ENCODE measurements around the gene ZNF91.
"Not testable (repeated sequence)": the region's sequence is repeated elsewhere in the genome, so short reads cannot be mapped to it uniquely, and the experiment has no call there.

Gene ZNF91

DNA sequence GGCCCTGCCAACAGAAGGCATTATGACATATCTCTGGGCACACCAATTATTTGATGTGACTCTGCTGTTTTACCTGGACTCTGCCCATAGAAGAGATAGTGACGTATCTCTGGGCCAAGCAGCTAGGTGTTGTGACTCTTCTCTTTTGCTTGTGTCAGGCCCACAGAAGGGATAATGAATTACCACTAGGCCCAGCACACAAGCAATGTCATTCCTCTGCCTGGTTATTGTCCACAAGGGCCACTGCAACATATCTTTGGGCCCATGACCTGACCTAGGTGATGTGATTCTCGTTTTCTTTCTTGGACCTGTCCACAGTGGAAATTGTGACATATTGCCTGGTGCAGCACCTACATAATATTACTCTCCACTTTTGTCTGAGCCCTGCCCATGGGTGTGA is 80.0 kb downstream of the ZNF91 start:
- no peak for DNase-seq

DNA sequence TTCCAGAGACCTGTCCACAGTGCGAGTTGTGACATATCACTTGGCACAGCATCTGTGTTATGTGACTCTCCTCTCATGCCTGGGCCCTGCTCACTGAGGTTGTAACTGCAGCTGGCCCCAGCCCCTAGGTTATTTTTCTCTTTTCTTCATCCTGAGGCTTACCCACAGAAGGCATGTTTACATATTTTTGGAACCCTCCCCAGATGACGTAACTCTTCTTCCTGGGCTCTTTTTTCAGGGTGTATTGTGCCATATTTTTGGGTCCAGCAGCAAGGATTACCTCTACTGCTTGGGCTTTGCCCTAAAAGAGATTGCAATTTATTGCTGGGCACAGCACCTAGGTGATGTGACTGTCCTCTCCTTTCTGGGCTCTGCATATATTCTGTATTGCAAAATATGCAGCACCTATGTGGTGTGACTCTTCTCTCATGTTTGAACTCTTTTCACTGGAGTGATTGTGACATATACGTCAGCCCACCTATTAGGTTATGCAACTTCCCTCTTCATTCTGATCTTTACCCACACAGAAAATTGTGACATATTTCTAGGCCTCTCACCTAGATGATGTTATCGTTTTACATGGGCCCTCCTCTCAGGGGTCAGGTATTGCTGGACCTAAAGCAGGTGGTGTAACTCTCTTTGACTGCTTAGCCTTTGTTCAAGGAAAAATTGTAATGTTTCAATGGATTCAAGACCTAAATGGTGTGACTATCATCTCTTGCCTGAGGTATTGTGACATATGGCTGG is 80.6 kb downstream of the ZNF91 start:
- DNase-seq = no peak

DNA sequence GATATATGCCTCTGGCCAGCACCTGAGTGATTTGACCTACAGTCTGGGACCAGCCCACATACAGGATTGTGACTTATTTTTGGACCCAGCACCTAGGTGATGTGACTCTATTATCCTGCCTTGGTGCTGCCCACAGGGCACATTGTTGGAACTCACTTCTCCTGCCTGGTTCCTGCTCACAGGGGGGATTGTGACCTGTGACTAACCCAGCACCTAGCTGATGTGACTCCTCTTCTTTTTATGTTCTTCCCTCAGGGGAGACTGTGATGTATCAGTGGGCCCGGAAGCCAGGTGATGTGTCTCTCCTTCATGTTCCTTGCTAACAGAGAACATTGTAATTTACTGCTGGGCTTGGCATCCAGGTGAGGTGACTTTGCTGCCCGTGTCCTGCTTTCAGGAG is 82.1 kb downstream of the ZNF91 start:
- DNase-seq = no peak

DNA sequence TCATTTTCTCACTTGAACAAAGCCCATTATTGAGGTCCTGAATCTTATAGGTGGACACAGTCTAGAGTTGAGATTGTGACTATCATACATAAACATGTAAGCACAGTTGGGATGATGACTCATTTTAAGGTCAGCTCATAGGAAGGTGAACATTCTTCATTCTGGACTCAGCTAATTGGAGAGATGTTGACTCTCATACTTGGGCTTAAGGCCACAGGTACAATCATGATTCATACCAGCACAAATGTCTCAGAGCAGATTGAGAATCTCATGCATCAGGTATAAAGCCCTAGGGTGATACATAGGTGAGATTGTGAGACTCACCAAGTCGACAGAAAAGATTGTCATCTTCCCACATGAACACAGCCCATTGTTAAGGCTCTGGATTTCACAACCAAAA is 82.8 kb downstream of the ZNF91 start:
- no peak for DNase-seq

DNA sequence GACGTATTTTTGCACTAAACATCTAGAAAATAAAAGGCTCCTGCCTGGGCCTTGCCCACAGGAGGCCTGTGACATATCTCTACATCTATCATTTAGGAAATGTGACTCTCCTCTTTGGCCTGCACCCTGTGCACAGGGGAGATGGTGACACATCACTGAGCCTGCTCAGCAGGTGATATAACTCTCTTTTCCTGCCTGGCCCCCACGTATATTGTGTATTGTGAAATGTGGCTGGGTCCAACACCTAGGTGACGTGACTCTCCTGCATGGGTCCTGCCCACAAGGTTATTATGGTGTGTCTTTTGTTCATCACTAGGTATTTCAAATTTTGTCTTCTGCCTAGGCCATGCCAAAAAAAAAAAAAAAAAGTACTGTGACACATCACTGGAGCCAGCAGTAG is 83.7 kb downstream of the ZNF91 start:
- no peak for DNase-seq

DNA sequence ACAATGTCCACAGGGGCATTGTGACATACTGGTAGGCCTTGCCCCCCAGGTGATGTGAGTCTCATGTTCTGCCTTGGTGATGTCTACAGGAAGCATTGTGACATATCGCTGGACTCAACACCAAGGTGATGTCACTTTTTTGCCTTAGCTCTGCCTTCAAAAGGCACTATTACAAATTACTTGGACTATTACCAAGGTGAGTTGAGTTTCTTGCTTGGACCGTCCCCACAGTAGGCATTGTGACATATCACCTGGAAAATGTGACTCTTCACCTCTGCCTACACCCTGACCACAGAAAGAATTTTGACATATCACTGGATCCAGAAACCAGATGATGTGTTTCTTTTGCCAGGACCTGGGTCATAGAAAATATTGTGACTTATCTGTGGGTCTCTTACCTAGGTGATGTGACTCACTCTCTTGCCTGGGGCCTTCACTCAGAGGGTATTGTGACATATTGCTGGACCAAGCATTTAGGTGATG is 84.5 kb downstream of the ZNF91 start:
- DNase-seq = no peak

DNA sequence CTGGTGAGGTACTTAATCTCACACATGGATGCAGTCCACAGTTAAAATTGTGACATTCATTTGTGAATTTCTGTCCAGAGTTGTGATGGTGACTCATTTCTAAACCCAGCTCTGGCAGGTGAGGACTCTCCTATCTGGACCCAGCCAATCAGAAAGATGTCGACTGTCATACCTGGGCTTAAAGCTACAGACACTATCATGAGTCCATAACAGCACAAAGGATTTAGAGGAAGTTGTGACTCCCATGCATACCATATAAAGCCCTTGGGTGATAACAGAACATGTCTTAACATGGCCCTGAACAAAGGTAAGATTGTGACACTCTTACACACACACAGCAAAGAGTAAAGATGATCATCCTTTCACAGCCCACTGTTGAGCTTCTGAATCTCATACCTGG is 85.3 kb downstream of the ZNF91 start:
- DNase-seq = no peak

DNA sequence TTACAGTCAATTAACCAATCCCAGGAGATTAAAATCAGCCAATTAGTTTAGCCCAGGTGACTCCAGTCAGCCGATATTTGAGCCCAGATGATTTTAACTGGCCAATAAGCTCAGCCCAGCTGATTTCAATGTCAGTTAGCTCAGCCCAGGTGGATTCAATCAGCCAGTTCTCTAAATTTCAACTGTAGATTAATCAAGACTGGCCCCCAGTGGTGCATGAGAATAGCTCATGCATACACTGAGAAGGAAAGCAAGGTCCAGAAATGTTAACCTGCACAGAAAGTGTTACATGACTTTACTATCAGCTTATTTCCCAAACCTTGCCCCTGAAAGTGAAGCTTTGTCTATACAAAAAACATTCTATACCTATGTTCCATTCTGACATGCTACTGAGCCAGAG is 89.7 kb downstream of the ZNF91 start:
- DNase-seq = no peak

DNA sequence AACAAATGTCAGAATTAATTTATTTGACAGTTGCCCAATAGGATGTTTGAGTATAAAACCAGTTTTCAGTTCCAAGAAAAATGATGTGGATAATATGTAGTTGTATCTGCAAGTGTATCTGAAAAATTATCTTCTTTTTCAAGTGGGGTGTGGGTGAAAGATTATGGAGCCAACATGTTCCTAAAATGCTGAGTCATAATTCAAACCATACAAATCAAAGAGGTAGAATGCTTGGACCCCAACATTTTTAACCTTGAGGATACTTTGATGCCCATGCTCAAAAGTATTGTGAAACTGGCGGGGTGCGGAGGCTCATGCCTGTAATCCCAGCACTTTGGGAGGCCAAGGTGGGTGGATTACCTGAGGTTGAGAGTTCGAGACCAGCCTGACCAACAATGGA is 91.0 kb downstream of the ZNF91 start:
- DNase-seq = no peak

DNA sequence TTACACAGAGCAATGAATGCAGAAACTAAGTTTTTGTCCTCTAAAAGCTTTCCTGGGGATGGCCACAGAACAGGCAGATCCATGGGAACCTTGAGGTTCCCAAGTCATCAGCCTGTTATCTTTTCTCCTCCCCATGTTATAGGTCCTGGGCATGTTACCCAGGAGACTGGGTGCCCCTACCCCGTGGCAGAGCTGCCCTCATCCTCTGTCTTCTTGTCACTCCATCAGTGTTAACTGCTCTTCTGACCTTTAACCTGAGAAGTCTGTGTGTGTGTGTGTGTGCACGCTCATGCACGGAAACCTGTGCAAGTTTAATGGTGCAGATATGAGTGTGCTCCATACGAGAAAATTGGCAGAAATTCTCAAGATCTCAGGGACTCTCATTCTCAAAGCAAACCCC is 101.1 kb downstream of the ZNF91 start:
- no peak for DNase-seq

DNA sequence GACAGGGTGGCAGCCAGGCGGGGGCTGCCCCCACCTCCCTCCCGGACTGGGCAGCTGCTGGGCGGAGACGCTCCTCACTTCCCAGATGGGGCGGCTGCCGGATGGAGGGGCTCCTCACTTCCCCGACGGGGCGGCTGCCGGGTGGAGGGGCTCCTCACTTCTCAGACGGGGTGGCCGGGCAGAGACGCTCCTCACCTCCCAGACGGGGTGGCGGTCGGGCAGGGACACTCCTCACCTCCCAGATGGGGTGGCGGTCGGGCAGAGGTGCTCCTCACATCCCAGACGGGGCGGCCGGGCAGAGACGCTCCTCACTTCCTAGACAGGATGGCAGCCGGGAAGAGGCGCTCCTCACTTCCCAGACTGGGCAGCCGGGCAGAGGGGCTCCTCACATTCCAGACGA is 105.3 kb downstream of the ZNF91 start:
- DNase-seq = not testable (repeated sequence)
